ENCODE results near the gene OR13F1.
"Not testable (repeated sequence)": the region's sequence is repeated elsewhere in the genome, so short reads cannot be mapped to it uniquely, and the experiment has no call there.

The OR13F1 gene

GRCh38 chr9:104503963-104504362 lies at the start of gene OR13F1:
Gene OR13F1, plus strand, starts transcription at chr9:104504263. Its CDS starts 0 bp downstream, at chr9:104504263.
- no peak for DNase-seq (ENCODE audit: low read depth)

GRCh38 chr9:104456831-104457230 lies 47.2 kb upstream of the OR13F1 start:
- peak; percentile 2 for DNase-seq (ENCODE audit: low read depth)

GRCh38 chr9:104463864-104464263 lies 40.2 kb upstream of the OR13F1 start:
- no peak for DNase-seq (ENCODE audit: low read depth)

GRCh38 chr9:104468261-104468660 lies 35.8 kb upstream of the OR13F1 start:
- DNase-seq (ENCODE audit: low read depth): no peak

- DNase-seq (ENCODE audit: low read depth): no peak
Measured at GRCh38 chr9:104482921-104483570, 21.0 kb upstream of the OR13F1 start.

- DNase-seq (ENCODE audit: low read depth): no peak
Measured at GRCh38 chr9:104485014-104485413, 19.0 kb upstream of the OR13F1 start.

GRCh38 chr9:104494808-104495207 lies 9.3 kb upstream of the OR13F1 start:
- peak; percentile 56 for DNase-seq (ENCODE audit: low read depth)

GRCh38 chr9:104503440-104503839 lies 623 bp upstream of the OR13F1 start:
- no peak for DNase-seq (ENCODE audit: low read depth)

GRCh38 chr9:104506565-104506964 lies 2.5 kb downstream of the OR13F1 start:
- DNase-seq (ENCODE audit: low read depth): no peak

GRCh38 chr9:104514901-104515300 lies 10.8 kb downstream of the OR13F1 start:
- no peak for DNase-seq (ENCODE audit: low read depth)

GRCh38 chr9:104520241-104520640 lies 16.2 kb downstream of the OR13F1 start:
- not testable (repeated sequence) for DNase-seq (ENCODE audit: low read depth)

- DNase-seq (ENCODE audit: low read depth): no peak
Measured at GRCh38 chr9:104527109-104527508, 23.0 kb downstream of the OR13F1 start, which contains the start of gene OR13C4. Gene OR13C4, minus strand, starts transcription at chr9:104527209. Its CDS starts 0 bp downstream, at chr9:104527209.

GRCh38 chr9:104536756-104537155 lies 32.7 kb downstream of the OR13F1 start, which contains the start of gene OR13C3:
Gene OR13C3, minus strand, starts transcription at chr9:104536856. Its CDS starts 133 bp downstream, at chr9:104536723.
- DNase-seq (ENCODE audit: low read depth): no peak

GRCh38 chr9:104539275-104539674 lies 35.2 kb downstream of the OR13F1 start:
- DNase-seq (ENCODE audit: low read depth): no peak

GRCh38 chr9:104544644-104545043 lies 40.6 kb downstream of the OR13F1 start:
- no peak for DNase-seq (ENCODE audit: low read depth)

GRCh38 chr9:104553261-104553660 lies 49.2 kb downstream of the OR13F1 start:
- peak; percentile 53 for DNase-seq (ENCODE audit: low read depth)
